WTC11 (cell line): ENCODE results near the gene SMIM44.

Experiments used
- ATF2 ChIP-seq: sonication (generic); formaldehyde crosslinking; IDR thresholded peaks from 2 replicates; pipeline ENCODE4 v1.8.1; 2022; ENCODE audit warnings: low read depth, missing genetic modification reagents, borderline replicate concordance
- ATF3 ChIP-seq: sonication (generic); formaldehyde crosslinking; conservative IDR thresholded peaks from 2 replicates; pipeline ENCODE4 v1.8.1; 2022; ENCODE audit warnings: mild to moderate bottlenecking, missing genetic modification reagents
- CTCF ChIP-seq: fragments of 200-600 bp; IDR thresholded peaks from 2 replicates; pipeline ENCODE4 v1.8.0; 2022; ENCODE audit warnings: antibody characterized with exemption
- GABPB1 ChIP-seq: sonication (generic); formaldehyde crosslinking; IDR thresholded peaks from 2 replicates; pipeline ENCODE4 v1.8.1; 2023; ENCODE audit warnings: mild to moderate bottlenecking, missing genetic modification reagents
- NFYB ChIP-seq: sonication (generic); formaldehyde crosslinking; conservative IDR thresholded peaks from 2 replicates; pipeline ENCODE4 v1.8.0; 2022; ENCODE audit warnings: low read depth, missing genetic modification reagents
- SMAD3 ChIP-seq: sonication (generic); formaldehyde crosslinking; IDR thresholded peaks from 2 replicates; pipeline ENCODE4 v1.8.0; 2022; ENCODE audit warnings: missing genetic modification reagents, mild to moderate bottlenecking, borderline replicate concordance
- ZNF317 ChIP-seq: sonication (generic); formaldehyde crosslinking; IDR thresholded peaks from 2 replicates; pipeline ENCODE4 v1.8.1; 2023; ENCODE audit warnings: low read depth, mild to moderate bottlenecking, moderate library complexity, missing genetic modification reagents, borderline replicate concordance
- TF ChIP-seq, protein P1 (sequence below): sonication (generic); formaldehyde crosslinking; IDR thresholded peaks from 2 replicates; pipeline ENCODE4 v1.8.1; 2023; ENCODE audit warnings: mild to moderate bottlenecking, missing genetic modification reagents, moderate library complexity
- TF ChIP-seq, protein P2 (sequence below): sonication (generic); formaldehyde crosslinking; IDR thresholded peaks from 2 replicates; pipeline ENCODE4 v1.8.0; 2022; ENCODE audit warnings: mild to moderate bottlenecking, missing genetic modification reagents

DNA sequence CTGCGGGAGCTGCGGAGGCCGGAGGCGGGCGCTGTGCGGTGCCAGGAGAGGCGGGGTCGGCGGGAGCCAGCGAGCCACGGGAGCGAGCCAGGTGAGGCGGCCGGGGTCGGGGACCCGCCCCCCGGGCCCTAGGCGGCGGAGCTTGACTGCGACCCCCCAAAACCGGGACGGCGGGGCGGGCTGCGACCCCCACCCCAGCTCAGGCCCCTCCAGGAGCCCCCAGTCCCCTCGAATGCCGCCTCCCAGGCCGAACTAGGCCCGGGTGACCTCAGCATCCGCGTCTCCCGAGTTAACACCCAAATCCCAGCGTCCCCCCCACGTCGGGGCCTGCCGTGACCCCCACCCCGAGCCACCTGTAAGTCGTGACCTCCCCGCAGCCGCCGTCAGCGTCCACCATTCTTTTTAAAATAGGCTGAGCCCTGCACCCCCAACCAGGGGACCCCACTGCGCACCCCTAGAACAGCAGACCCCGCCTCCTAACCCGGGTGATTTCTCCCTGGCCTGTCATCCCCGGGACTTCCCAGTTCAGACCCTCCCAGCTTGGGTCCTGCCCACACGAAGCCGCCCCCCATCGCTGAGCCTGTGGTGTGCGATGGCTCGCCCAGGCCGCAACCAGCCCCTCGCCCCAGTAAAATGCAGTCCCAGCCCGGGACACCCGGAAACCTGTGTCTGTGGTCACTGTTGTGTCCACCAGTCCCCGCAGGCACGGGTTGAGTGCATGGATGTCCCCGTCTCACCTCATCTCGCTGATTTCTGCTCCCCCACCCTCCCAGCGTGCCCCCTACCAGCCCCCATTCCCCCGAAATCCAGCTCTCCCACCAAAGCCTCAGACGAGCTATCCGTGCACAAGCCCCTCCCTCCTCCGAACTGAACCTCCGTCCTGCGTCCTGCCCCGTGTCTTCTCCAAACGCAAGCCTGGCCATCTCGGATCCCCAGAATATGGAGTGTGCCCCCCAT, 23.4 kb upstream of the SMIM44 start:
- TF ChIP-seq, protein P1, sequence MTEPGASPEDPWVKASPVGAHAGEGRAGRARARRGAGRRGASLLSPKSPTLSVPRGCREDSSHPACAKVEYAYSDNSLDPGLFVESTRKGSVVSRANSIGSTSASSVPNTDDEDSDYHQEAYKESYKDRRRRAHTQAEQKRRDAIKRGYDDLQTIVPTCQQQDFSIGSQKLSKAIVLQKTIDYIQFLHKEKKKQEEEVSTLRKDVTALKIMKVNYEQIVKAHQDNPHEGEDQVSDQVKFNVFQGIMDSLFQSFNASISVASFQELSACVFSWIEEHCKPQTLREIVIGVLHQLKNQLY = no peak
- TF ChIP-seq CTCF (no peak), SMAD3 (CRISPR knock-in tag) (no peak), ATF2 (CRISPR knock-in tag) (no peak), ZNF317 (no peak), GABPB1 (CRISPR knock-in tag) (no peak), ATF3 (no peak), NFYB (CRISPR knock-in tag) (no peak)
- TF ChIP-seq, protein P2, sequence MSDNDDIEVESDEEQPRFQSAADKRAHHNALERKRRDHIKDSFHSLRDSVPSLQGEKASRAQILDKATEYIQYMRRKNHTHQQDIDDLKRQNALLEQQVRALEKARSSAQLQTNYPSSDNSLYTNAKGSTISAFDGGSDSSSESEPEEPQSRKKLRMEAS (CRISPR knock-in tag) = no peak
